GM13977 (cell line): ENCODE results near the gene SLC52A1.

Source experiments
- DNase-seq: peaks from one replicate; pipeline ENCODE4 v3.0.0; 2012; ENCODE audit warnings: low spot score
- CTCF ChIP-seq: IDR thresholded peaks from 2 replicates; pipeline ENCODE4 v1.5.1; 2012; ENCODE audit warnings: mild to moderate bottlenecking, control low read depth; ENCODE audit not compliant: insufficient read depth; ENCODE audit errors: extremely low read depth, missing control alignments
- in situ Hi-C: fragments of 300-500 bp; cut with MboI; formaldehyde crosslinking; loops from one replicate; pipeline ENCODE4 v1.12.0; 2022; ENCODE audit warnings: low sequenced_read_pairs, low pct_unique_long_range_greater_than_20kb, mixed read lengths, inconsistent platforms; ENCODE audit not compliant: unreplicated experiment

SLC52A1 gene

GRCh38 chr17:5002121-5002788 lies 33.0 kb downstream of the SLC52A1 start:
- TF ChIP-seq CTCF, result no peak
- in situ Hi-C loops, result no loop called here

DNA sequence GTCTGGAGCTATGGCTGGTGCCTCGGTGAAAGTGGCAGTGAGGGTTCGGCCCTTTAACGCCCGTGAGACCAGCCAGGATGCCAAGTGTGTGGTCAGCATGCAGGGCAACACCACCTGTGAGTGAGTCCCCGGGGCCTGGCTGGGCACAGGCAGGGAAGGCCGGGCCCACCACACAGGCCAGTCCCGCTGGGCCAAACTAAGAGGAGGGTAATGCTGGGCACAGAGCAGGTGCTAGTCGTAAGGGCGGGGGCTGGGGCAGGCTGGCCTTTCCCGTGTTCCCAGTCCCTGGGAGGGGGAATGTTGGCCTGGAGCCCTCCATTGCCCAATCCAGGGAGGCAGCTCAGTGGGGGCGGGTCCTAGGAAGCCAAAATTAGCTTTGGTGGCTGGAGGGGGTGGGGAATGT lies 35.0 kb downstream of the SLC52A1 start:
- in situ Hi-C loops, result no loop called here
- no peak for TF ChIP-seq CTCF
- DNase-seq, result no peak

More at GRCh38 chr17:5002121-5002788, 33.0 kb downstream of the SLC52A1 start:
- no peak for DNase-seq

DNA sequence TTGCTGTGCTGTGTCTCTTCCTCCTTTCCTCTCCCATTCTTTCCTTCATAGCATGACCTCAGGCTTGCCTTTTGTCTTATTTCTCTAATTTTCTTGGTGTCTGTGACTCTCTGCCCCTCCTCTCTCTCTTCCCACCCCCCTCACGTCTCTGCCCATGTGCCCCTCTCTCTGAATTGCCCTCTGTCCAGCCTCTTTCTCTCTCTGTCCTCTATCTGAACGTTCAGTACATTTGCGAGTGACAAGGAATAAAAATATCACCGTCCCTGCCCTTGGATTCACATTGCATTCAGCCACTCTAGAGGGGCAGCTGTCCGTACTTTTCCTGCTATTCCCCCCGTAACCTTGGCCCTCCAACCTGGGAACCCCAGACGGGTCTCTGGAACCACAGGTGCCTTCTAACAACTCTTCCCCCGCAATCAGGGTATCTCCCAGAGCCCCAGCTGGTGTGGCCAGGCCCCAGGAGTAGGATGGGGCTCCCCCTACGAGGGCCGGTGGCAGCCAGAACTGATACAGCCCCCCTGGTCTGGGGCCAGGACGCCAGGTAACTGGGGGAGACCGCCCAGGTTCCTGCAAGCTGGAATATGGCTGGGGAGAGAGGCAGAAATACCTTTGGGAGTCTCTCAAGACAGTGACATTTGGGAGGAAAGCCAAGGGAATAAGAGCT lies 35.7 kb downstream of the SLC52A1 start:
- no peak for DNase-seq

GRCh38 chr17:4998732-4999429 lies 36.3 kb downstream of the SLC52A1 start:
- TF ChIP-seq CTCF, result no peak
- DNase-seq, result peak; percentile 80
- in situ Hi-C loops, result no loop called here

More for the DNA sequence above, 35.7 kb downstream of the SLC52A1 start:
- in situ Hi-C loops, result no loop called here
- no peak for TF ChIP-seq CTCF

- TF ChIP-seq CTCF, result no peak
- in situ Hi-C loops, result no loop called here
- peak; percentile 62 for DNase-seq
Observed at GRCh38 chr17:4998027-4998731, 37.0 kb downstream of the SLC52A1 start.

- in situ Hi-C loops, result no loop called here
- DNase-seq, result peak; percentile 100
- TF ChIP-seq CTCF, result no peak
Observed at GRCh38 chr17:4997302-4998026, 37.8 kb downstream of the SLC52A1 start, which contains the start of the genes INCA1 and KIF1C. INCA1 (minus strand) TSS chr17:4997522; CDS start chr17:4994437, 3,085 bp downstream. KIF1C (plus strand) TSS chr17:4997950; CDS start chr17:5000247, 2,297 bp downstream.
